ENCODE measurements around the gene ABCA6.

The ABCA6 gene

GRCh38 chr17:69046121-69046807, 95.4 kb downstream of the ABCA6 start:
- DNase-seq, result no peak

- no peak for DNase-seq
These were observed 96.0 kb downstream of the ABCA6 start for GRCh38 chr17:69045646-69046045.

- no peak for DNase-seq
These were observed 97.3 kb downstream of the ABCA6 start for GRCh38 chr17:69044371-69044770.

GRCh38 chr17:69043098-69043734, 98.5 kb downstream of the ABCA6 start:
- no peak for DNase-seq

GRCh38 chr17:69042308-69042707, 99.4 kb downstream of the ABCA6 start:
- DNase-seq, result no peak

GRCh38 chr17:69031839-69032238, 109.9 kb downstream of the ABCA6 start:
- DNase-seq, result no peak

- no peak for DNase-seq
These were observed 111.5 kb downstream of the ABCA6 start for GRCh38 chr17:69030169-69030568.

Measured in stimulated activated CD4-positive, alpha-beta T cell treated with anti-CD3 and anti-CD28 coated beads, Interleukin-4, amount 100 ng/mL, for 1 hour (primary cell).